Ovary (tissue), 9 donors: Measurements from ENCODE around the gene CCDC63. TPM values are rescaled to one million over a fixed set of nuclear protein-coding genes. Genes with fewer than 3 reads are reported as not detected.

ENCODE experiments used
- DNase-seq, 5 donors: peaks; one replicate each; pipeline ENCODE4 v3.0.0-alpha.2; 2019 to 2020
- H3K27ac ChIP-seq, 2 donors: fragments of 200-600 bp; one replicate each; pipeline versions ENCODE4 v1.5.1 to v1.8.0; 2019 to 2022
- H3K27me3 ChIP-seq: fragments of 200-600 bp; one replicate; pipeline ENCODE4 v1.8.0; 2022
- H3K36me3 ChIP-seq: fragments of 200-600 bp; sonication (generic); one replicate; pipeline ENCODE4 v1.5.1; 2019
- H3K4me1 ChIP-seq: one replicate; pipeline ENCODE4 v1.8.1; 2013; ENCODE audit warnings: mild to moderate bottlenecking, moderate library complexity; ENCODE audit not compliant: insufficient read depth
- H3K4me3 ChIP-seq: fragments of 200-600 bp; sonication (generic); one replicate; pipeline ENCODE4 v1.5.1; 2017
- H3K9me3 ChIP-seq, 2 donors: fragments of 200-600 bp in 1 of 2; sonication (generic) in 1 of 2; one replicate each; pipeline versions ENCODE4 v1.5.1 to v1.8.1; 2013 to 2019; ENCODE audit warnings: mild to moderate bottlenecking in 1 of 2, moderate library complexity in 1 of 2
- EP300 ChIP-seq: sonication (generic); formaldehyde crosslinking; IDR thresholded peaks from one replicate; pipeline ENCODE4 v1.6.1; 2017; ENCODE audit warnings: antibody characterized with exemption
- POLR2A ChIP-seq: fragments of 450-650 bp; IDR thresholded peaks from one replicate; pipeline ENCODE4 v1.6.1; 2017; ENCODE audit warnings: antibody characterized with exemption, mild to moderate bottlenecking, moderate library complexity
- WGBS, 3 donors: extraction: QIAGEN DNeasy Blood & Tissue Kit in 1 of 3; methylation state at CpG; one replicate each; pipeline versions ENCODE4 v1.1.5 to v1.1.7; 2013 to 2017; 5-methylcytosine and 5-hydroxymethylcytosine counted together
- intact Hi-C, 4 donors: fragments of 100-400 bp; cut with DNase I; formaldehyde crosslinking; loops; one replicate each; pipeline versions ENCODE4 v1.11.0 to v1.15.1; 2022 to 2023
- polyA plus RNA-seq, 2 donors: library from polyadenylated mRNA; stranded (reverse); fragments of 200-250 nt in 1 of 2; fragments of 350-450 nt in 1 of 2; fragmentation: Illumina TruSeq in 1 of 2; extraction: RNeasy Lipid Tissue Mini Kit (QIAGEN cat#74804) in 1 of 2; gene quantifications; one replicate each; pipeline ENCODE4 v1.2.3, GENCODE V29; 2013 to 2014
- total RNA-seq, 7 donors: library from RNA; depleted of rRNA in 2 of 7; stranded (reverse); fragments of >200 nt in 2 of 7; fragmentation: NEBNext Ultra II Directional in 3 of 7; extraction: Animal tissue kit (Norgen Biotek cat#: 25700) in 3 of 7; gene quantifications; one replicate each; pipeline versions ENCODE4 v1.1.0 to v1.2.4, GENCODE V29; 2016 to 2023
- TF ChIP-seq, protein P1 (sequence below), 3 donors: fragments of 450-650 bp in 2 of 3; fragments of 200-600 bp in 1 of 3; IDR thresholded peaks; one replicate each; pipeline versions ENCODE4 v1.5.1 to v1.8.0; 2016 to 2022; ENCODE audit warnings: antibody characterized with exemption in 3 of 3, mild to moderate bottlenecking in 1 of 3
- donor health status: DM: no; HTN: no; CAD: no; lungs with moderate emphysema.
- donor health status: DM: no; HTN: no; CAD: no.
- donor health status: Bipolar disorder and iron deficiency.
- donor health status: DM: yes; HTN: yes; CAD: no.
- donor health status: DM: no; HTN: no; CAD: no.
- donor health status: DM: yes; HTN: yes; CAD: no.

Gene CCDC63
- total and polyA plus RNA-seq, 9 donors: not detected

DNA sequence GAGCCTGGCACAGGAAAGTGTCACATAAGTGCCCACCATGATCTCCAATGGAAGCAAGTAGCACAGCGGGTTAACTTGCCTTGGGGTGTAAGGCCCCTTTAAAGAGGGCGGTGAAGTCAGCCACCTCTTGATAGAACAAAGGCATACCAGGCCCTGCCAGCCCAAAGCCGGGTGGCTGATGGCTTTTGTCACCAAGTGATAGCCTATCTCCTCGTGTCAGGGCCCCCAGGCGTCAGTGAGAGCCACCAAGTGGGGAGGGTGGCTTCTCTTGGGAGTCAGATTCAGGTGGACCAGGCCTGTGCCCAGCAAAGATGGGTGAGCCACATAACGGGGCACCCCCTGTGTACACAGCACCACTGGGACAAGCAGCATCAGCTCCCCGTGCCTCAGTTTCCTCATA lies 81.9 kb downstream of the CCDC63 start:
- TF ChIP-seq EP300: no peak
- no peak for TF ChIP-seq POLR2A
- intact Hi-C loops: no loop called here
- Histone ChIP-seq H3K27ac (no peak overlapping the region), H3K4me1 (no peaks in the 10 kb centered on the region), H3K4me3 (no peak overlapping the region), H3K27me3 (no peaks in the 10 kb centered on the region), H3K9me3 (no peaks in the 10 kb centered on the region), H3K36me3 (no peaks in the 10 kb centered on the region)
- DNase-seq: no peak
- WGBS, 3 donors: 67 to 70% (median 68%) methylated on average over 7 of the region's 7 CpGs

DNA sequence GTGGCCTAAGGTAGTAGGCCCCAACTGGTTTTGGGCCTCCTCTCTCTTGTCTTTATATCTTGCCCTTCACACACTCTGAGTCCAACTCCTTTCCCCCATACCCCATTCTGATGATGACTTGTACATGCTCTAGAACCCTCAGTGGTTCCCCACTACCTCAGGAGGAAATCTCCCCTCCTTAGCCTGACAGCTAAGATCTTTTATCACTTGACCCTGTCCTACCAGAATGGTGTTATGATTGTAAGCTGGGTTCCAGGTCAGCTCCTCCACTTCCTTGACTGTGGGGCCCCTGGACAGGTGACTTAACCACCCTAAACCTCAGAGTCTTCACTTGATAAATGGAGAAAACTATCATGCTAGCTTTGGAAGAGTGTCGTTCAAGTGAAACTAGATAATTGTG lies 83.0 kb downstream of the CCDC63 start:
- Histone ChIP-seq H3K27ac (no peak overlapping the region), H3K9me3 (no peaks in the 10 kb centered on the region), H3K36me3 (no peaks in the 10 kb centered on the region), H3K27me3 (no peaks in the 10 kb centered on the region), H3K4me1 (no peaks in the 10 kb centered on the region), H3K4me3 (no peak overlapping the region)
- no peak for DNase-seq
- 81 to 93% (median 84%) methylated on average over 1 of the region's 1 CpG for WGBS, 3 donors
- TF ChIP-seq EP300: no peak
- no peak for TF ChIP-seq POLR2A
- TF ChIP-seq, protein P1, sequence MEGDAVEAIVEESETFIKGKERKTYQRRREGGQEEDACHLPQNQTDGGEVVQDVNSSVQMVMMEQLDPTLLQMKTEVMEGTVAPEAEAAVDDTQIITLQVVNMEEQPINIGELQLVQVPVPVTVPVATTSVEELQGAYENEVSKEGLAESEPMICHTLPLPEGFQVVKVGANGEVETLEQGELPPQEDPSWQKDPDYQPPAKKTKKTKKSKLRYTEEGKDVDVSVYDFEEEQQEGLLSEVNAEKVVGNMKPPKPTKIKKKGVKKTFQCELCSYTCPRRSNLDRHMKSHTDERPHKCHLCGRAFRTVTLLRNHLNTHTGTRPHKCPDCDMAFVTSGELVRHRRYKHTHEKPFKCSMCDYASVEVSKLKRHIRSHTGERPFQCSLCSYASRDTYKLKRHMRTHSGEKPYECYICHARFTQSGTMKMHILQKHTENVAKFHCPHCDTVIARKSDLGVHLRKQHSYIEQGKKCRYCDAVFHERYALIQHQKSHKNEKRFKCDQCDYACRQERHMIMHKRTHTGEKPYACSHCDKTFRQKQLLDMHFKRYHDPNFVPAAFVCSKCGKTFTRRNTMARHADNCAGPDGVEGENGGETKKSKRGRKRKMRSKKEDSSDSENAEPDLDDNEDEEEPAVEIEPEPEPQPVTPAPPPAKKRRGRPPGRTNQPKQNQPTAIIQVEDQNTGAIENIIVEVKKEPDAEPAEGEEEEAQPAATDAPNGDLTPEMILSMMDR (IDR thresholded peaks at IDR 0.05): no peak
- intact Hi-C loops: no loop called here

DNA sequence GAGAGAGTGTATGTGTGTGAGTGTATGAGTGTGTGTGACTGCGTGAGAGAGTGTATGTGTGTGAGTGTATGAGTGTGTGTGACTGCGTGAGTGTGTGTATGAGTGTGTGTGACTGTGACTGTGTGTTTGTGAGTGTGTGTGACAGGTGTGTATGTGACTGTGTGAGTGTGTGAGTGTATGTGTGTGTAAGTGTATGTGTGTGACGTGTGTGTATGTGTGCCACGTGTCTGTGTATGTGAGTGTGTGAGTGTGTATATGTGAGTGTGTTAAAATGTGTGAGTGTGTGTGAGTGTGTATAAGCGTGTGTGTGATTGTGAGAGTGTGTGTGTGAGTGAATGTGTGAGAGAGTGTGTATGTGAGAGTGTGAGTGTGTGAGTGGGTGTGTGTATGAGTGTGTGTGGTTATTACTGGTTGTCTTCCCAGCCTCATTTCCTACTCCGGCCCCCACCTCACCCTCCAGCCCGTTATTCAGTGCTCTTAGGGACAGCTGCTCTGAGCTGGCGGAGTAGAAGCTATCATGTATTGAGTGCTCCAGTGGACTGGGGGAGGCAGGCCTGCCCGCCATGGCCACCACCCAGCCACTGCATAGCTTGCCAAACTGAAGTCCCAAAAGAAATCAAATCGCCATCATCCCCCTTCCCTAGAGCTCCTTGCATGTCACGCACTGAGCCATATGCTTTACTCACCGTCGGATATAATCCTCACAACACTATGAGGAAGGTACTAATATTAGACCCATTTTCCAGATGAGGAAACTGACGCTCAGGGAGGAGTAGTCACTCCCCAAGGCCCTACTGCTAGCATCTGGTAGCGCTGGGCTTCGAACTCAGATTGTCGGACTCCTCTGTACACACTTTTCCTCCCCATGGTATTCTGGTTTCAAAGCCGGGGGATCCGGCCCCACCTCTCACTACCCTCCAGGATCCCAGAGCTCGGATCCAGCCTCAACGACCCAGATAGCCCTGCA lies 83.8 kb downstream of the CCDC63 start:
- Histone ChIP-seq H3K4me3 (no peak overlapping the region), H3K4me1 (no peaks in the 10 kb centered on the region), H3K36me3 (no peaks in the 10 kb centered on the region), H3K27me3 (no peaks in the 10 kb centered on the region), H3K9me3 (no peaks in the 10 kb centered on the region), H3K27ac (no peak overlapping the region)
- intact Hi-C loops: no loop called here
- TF ChIP-seq EP300: no peak
- TF ChIP-seq, protein P1 (IDR thresholded peaks at IDR 0.05): no peak
- TF ChIP-seq POLR2A: no peak
- DNase-seq: no peak
- 78 to 86% (median 84%) methylated on average over 21 of the region's 21 CpGs for WGBS, 3 donors

DNA sequence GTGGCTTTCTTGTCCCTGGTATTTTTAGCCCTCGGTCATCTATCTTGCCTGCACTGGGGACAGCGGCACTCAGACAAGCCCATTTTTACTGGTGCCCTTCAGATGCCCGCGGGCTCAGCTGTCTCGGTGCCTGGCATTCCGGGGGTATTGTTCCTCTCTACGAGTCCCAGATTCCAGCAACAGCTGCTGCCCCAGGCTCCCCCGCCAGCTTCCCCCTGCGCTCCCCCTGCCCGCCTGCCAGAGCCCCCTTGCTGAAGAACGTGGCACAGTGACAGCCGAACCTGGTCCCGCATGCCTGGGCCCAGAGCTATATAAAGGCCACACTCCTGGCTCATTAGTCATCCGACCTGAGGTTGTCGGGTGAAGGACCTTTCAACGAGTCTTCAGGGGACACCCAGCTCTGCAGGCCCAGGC lies 84.5 kb downstream of the CCDC63 start:
- intact Hi-C loops: no loop called here
- Histone ChIP-seq H3K9me3 (no peaks in the 10 kb centered on the region), H3K4me3 (no peak overlapping the region), H3K4me1 (no peaks in the 10 kb centered on the region), H3K27me3 (no peaks in the 10 kb centered on the region), H3K36me3 (no peaks in the 10 kb centered on the region), H3K27ac (no peak overlapping the region)
- DNase-seq: no peak
- 56 to 64% (median 56%) methylated on average over 16 of the region's 16 CpGs for whole genome bisulfite sequencing, 3 donors
- TF ChIP-seq POLR2A (no peak), EP300 (no peak)
- TF ChIP-seq, protein P1 (IDR thresholded peaks at IDR 0.05): no peak

DNA sequence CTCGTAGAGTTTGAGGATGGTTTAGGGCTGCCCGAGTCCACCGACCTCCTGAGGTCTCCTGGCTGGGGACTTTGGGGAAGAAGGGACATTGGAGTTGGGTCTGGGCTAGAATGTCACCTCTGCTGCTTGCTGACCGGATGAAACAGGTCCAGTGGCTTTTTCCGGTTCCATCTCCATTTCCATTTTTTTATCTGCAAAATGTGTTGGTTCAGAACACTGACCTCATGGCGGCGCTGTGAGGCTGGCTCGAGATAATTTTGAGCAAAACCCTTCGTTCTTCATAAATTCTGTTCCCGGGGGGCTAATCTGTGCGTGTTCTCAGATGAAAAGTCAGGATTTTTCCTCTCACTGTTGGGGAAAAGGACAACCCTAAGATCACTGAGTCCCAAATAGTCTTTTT lies 85.3 kb downstream of the CCDC63 start:
- DNase-seq: no peak
- Histone ChIP-seq H3K4me3 (no peak overlapping the region), H3K27me3 (no peaks in the 10 kb centered on the region), H3K36me3 (no peaks in the 10 kb centered on the region), H3K9me3 (no peaks in the 10 kb centered on the region), H3K27ac (no peak overlapping the region), H3K4me1 (no peaks in the 10 kb centered on the region)
- TF ChIP-seq EP300 (no peak), POLR2A (no peak)
- TF ChIP-seq, protein P1 (IDR thresholded peaks at IDR 0.05): no peak
- WGBS, 3 donors: 31 to 51% (median 33%) methylated on average over 11 of the region's 11 CpGs
- intact Hi-C loops: no loop called here
